HEK293 (cell line): Measurements from ENCODE around the gene LMF1.
A peak's percentile ranks its signal among the peaks of the same experiment; 100 is the strongest.

Experiments used
- CTCF ChIA-PET: fragments of 350-600 bp; formaldehyde crosslinking; extraction: SDS; loops from one replicate; lab custom pipeline; 2021; ENCODE audit warnings: antibody characterized with exemption; lab: Yijun Ruan, JAX
- POLR2A ChIA-PET: fragments of 300-600 bp; formaldehyde crosslinking; extraction: SDS; loops from one replicate; lab custom pipeline; 2020; ENCODE audit warnings: antibody characterized with exemption, inconsistent platforms; lab: Yijun Ruan, JAX
- H3K27ac ChIP-seq: fragments of 200-500 bp; sonication (Bioruptor generic); 2 replicates; pipeline ENCODE4 v1.5.1; 2014; ENCODE audit warnings: low read depth, low read length, control low read depth, inconsistent platforms; ENCODE audit errors: extremely low read depth
- H3K36me3 ChIP-seq, 2 experiments: fragments of 200-500 bp in 1 of 2; sonication (Bioruptor generic) in 1 of 2; 1 replicate in 1 of 2; 2 replicates in 1 of 2; pipeline ENCODE4 v1.5.1; 2014 to 2017; ENCODE audit warnings: inconsistent platforms in 2 of 2, low read length in 2 of 2; ENCODE audit not compliant: control insufficient read depth in 2 of 2, insufficient read depth in 1 of 2
- H3K4me1 ChIP-seq: fragments of 200-500 bp; sonication (Bioruptor generic); 2 replicates; pipeline ENCODE4 v1.5.1; 2014; ENCODE audit warnings: mild to moderate bottlenecking, low read length, inconsistent platforms; ENCODE audit not compliant: control insufficient read depth, insufficient read depth
- H3K4me3 ChIP-seq: 2 replicates; pipeline ENCODE4 v1.5.1; 2011; ENCODE audit warnings: low read depth, mild to moderate bottlenecking, control low read depth, low read length, moderate library complexity
- H3K9me3 ChIP-seq: fragments of 200-500 bp; sonication (Bioruptor generic); 2 replicates; pipeline ENCODE4 v1.5.1; 2014; ENCODE audit warnings: low read depth, low read length, inconsistent platforms; ENCODE audit not compliant: control insufficient read depth, insufficient read depth
- EGR2 ChIP-seq: fragments of 450-650 bp; formaldehyde crosslinking; IDR thresholded peaks from 2 replicates; pipeline ENCODE4 v1.5.1; 2016; ENCODE audit warnings: low read depth, missing biosample characterization, missing genetic modification characterization
- MZF1 ChIP-seq: fragments of 450-650 bp; formaldehyde crosslinking; IDR thresholded peaks from 2 replicates; pipeline ENCODE4 v1.5.1; 2017; ENCODE audit warnings: missing biosample characterization, missing genetic modification characterization, borderline replicate concordance
- SCRT2 ChIP-seq: fragments of 450-650 bp; formaldehyde crosslinking; IDR thresholded peaks from 2 replicates; pipeline ENCODE4 v1.5.1; 2016; ENCODE audit warnings: missing biosample characterization, missing genetic modification characterization
- SP2 ChIP-seq: fragments of 450-650 bp; formaldehyde crosslinking; IDR thresholded peaks from 2 replicates; pipeline ENCODE4 v1.5.1; 2016; ENCODE audit warnings: missing biosample characterization, missing genetic modification characterization
- SP7 ChIP-seq: fragments of 450-650 bp; formaldehyde crosslinking; IDR thresholded peaks from 2 replicates; pipeline ENCODE4 v1.5.1; 2016; ENCODE audit warnings: missing biosample characterization, missing genetic modification characterization
- ZBTB48 ChIP-seq: fragments of 450-650 bp; formaldehyde crosslinking; IDR thresholded peaks from 2 replicates; pipeline ENCODE4 v1.5.1; 2016; ENCODE audit warnings: missing biosample characterization, missing genetic modification characterization
- ZBTB49 ChIP-seq: fragments of 450-650 bp; formaldehyde crosslinking; IDR thresholded peaks from 2 replicates; pipeline ENCODE4 v1.5.1; 2016; ENCODE audit warnings: missing biosample characterization, missing genetic modification characterization, low read depth
- ZFHX2 ChIP-seq: fragments of 450-650 bp; formaldehyde crosslinking; conservative IDR thresholded peaks from 2 replicates; pipeline ENCODE4 v1.5.1; 2016; ENCODE audit warnings: missing biosample characterization, missing genetic modification characterization
- ZNF169 ChIP-seq: fragments of 450-650 bp; formaldehyde crosslinking; IDR thresholded peaks from 2 replicates; pipeline ENCODE4 v1.5.1; 2016; ENCODE audit warnings: missing biosample characterization, missing genetic modification characterization
- ZNF19 ChIP-seq: fragments of 450-650 bp; formaldehyde crosslinking; IDR thresholded peaks from 2 replicates; pipeline ENCODE4; 2016; ENCODE audit warnings: missing biosample characterization, missing genetic modification characterization, low read depth
- ZNF214 ChIP-seq: fragments of 450-650 bp; formaldehyde crosslinking; IDR thresholded peaks from 2 replicates; pipeline ENCODE4 v1.5.1; 2017; ENCODE audit warnings: missing biosample characterization, mild to moderate bottlenecking, missing genetic modification characterization, borderline replicate concordance
- ZNF514 ChIP-seq: fragments of 450-650 bp; formaldehyde crosslinking; IDR thresholded peaks from 2 replicates; pipeline ENCODE4 v1.5.1; 2016; ENCODE audit warnings: missing biosample characterization, missing genetic modification characterization
- ZNF518A ChIP-seq: fragments of 450-650 bp; formaldehyde crosslinking; conservative IDR thresholded peaks from 2 replicates; pipeline ENCODE4 v1.5.1; 2016; ENCODE audit warnings: low read depth, missing biosample characterization, missing genetic modification characterization
- ZNF600 ChIP-seq: fragments of 450-650 bp; formaldehyde crosslinking; IDR thresholded peaks from 2 replicates; pipeline ENCODE4 v1.5.1; 2016; ENCODE audit warnings: missing biosample characterization, missing genetic modification characterization
- ZNF629 ChIP-seq: fragments of 450-650 bp; formaldehyde crosslinking; IDR thresholded peaks from 2 replicates; pipeline ENCODE4 v1.5.1; 2017; ENCODE audit warnings: missing biosample characterization, missing genetic modification characterization
- ZNF704 ChIP-seq: fragments of 450-650 bp; formaldehyde crosslinking; IDR thresholded peaks from 2 replicates; pipeline ENCODE4 v1.5.1; 2016; ENCODE audit warnings: missing biosample characterization, missing genetic modification characterization
- ZNF843 ChIP-seq: fragments of 450-650 bp; formaldehyde crosslinking; IDR thresholded peaks from 2 replicates; pipeline ENCODE4 v1.5.1; 2016; ENCODE audit warnings: missing biosample characterization, missing genetic modification characterization
- TF ChIP-seq, protein P1 (sequence below): fragments of 450-650 bp; formaldehyde crosslinking; IDR thresholded peaks from 2 replicates; pipeline ENCODE4 v1.5.1; 2017; ENCODE audit warnings: missing biosample characterization, missing genetic modification characterization
- TF ChIP-seq, protein P2 (sequence below): fragments of 450-650 bp; formaldehyde crosslinking; IDR thresholded peaks from 2 replicates; pipeline ENCODE4 v1.5.1; 2016; ENCODE audit warnings: missing biosample characterization, missing genetic modification characterization

Gene LMF1

GRCh38 chr16:906296-906695 lies 64.5 kb downstream of the LMF1 start (continued):
- TF ChIP-seq ZNF518A (tag by site-specific recombination): no peak
- no peak for TF ChIP-seq ZNF169 (tag by site-specific recombination)
- no peak for TF ChIP-seq ZNF629 (tag by site-specific recombination)
- no peak for TF ChIP-seq ZNF19 (tag by site-specific recombination)

DNA sequence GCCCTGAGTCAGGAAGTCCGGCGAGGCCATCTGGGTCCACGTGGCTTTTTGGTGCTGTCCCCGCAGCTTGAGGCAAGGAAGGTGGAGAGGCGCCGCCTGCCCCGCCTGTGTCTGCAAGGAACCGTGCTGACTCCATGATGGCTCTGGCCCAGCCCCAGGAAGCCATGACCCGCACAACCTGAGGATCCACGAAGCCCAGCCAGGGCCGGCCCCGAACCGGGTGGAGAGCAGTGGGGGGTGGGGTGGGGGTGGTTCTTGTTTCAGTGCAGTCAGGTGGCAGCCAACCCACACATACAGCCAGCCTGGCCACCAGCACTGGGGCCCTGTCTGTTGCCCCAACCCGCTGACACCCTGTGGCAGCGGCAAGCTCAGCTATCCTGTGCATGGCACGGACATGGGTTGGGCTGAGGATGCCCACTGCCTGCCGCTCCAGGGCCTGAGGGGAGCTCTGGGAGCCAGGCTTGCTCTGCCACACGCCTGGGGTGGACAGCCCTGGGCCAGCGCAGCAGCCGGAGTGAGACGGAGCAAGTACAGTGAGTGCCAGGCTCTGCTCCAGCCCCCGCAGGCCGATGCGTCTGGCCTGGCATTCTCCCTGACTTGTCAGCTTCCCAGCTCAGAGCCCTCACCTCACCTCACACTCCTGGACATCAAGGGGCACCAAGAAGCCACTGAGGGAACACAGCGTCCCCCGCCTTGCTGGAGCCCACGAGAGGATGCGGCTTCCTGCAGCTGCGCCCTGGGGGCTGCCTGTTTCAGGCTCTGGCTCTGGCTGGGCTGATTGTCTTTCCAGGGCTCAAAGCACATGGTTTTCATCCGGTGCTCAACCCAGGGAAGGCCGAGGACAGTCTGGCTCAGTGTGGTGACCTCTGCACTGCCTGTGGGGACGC lies 68.8 kb downstream of the LMF1 start:
- ChIA-PET POLR2A (no interaction called here), CTCF (no interaction called here)
- TF ChIP-seq ZNF704 (tag by site-specific recombination) (no peak), ZNF600 (tag by site-specific recombination) (peak; percentile 54; the same call in 1 of the 2 replicates)
- no peaks in the 10 kb centered on the region for H3K36me3 ChIP-seq
- H3K9me3 ChIP-seq: no peaks in the 10 kb centered on the region
- no peak overlapping the region for H3K27ac ChIP-seq
- no peak overlapping the region for H3K4me3 ChIP-seq
- no peaks in the 10 kb centered on the region for H3K4me1 ChIP-seq

- no peak overlapping the region for H3K4me3 ChIP-seq
- no peaks in the 10 kb centered on the region for H3K36me3 ChIP-seq
- ChIA-PET CTCF (no interaction called here), POLR2A (no interaction called here)
- no peaks in the 10 kb centered on the region for H3K9me3 ChIP-seq
- no peaks in the 10 kb centered on the region for H3K4me1 ChIP-seq
- no peak overlapping the region for H3K27ac ChIP-seq
- TF ChIP-seq EGR2 (tag by site-specific recombination) (0 out of 2 replicates have a peak, but pooled peaks have one; percentile 10), ZBTB48 (no peak)
These were observed 69.6 kb downstream of the LMF1 start for GRCh38 chr16:901149-901548.

DNA sequence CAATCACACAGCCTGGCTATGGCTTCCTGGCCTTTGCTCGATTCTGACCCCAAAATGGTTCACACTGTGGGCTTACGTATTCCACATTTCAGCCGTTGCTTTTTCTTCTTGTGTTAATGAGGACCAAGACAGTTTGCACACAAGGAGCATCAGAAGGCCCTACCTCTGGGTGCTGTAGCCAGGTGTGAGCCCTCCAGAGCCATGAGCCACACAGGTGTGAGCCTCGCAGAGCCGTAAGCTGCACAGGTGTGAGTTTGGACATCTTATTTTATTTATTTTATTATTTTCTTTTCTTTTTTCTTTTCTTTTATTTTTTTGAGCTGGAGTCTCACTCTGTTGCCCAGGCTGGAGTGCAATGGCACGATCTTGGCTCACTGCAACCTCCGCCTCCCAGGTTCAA lies 70.6 kb downstream of the LMF1 start:
- H3K36me3 ChIP-seq: no peaks in the 10 kb centered on the region
- ChIA-PET CTCF (no interaction called here), POLR2A (no interaction called here)
- H3K4me1 ChIP-seq: no peaks in the 10 kb centered on the region
- H3K4me3 ChIP-seq: no peak overlapping the region
- H3K27ac ChIP-seq: no peak overlapping the region
- H3K9me3 ChIP-seq: no peaks in the 10 kb centered on the region
- TF ChIP-seq SP7 (no peak), ZNF214 (tag by site-specific recombination) (no peak), SP2 (tag by site-specific recombination) (no peak), ZNF514 (tag by site-specific recombination) (no peak), ZNF843 (tag by site-specific recombination) (no peak), ZFHX2 (tag by site-specific recombination) (no peak), SCRT2 (tag by site-specific recombination) (no peak), ZBTB49 (no peak), MZF1 (tag by site-specific recombination) (no peak)
- TF ChIP-seq, protein P1, sequence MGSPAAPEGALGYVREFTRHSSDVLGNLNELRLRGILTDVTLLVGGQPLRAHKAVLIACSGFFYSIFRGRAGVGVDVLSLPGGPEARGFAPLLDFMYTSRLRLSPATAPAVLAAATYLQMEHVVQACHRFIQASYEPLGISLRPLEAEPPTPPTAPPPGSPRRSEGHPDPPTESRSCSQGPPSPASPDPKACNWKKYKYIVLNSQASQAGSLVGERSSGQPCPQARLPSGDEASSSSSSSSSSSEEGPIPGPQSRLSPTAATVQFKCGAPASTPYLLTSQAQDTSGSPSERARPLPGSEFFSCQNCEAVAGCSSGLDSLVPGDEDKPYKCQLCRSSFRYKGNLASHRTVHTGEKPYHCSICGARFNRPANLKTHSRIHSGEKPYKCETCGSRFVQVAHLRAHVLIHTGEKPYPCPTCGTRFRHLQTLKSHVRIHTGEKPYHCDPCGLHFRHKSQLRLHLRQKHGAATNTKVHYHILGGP (tag by site-specific recombination): no peak
- TF ChIP-seq, protein P2, sequence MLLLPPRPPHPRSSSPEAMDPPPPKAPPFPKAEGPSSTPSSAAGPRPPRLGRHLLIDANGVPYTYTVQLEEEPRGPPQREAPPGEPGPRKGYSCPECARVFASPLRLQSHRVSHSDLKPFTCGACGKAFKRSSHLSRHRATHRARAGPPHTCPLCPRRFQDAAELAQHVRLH: no peak
